ENCODE data around the gene SNX21. TPM values are rescaled to one million over a fixed set of nuclear protein-coding genes. Genes with fewer than 3 reads are reported as not detected.
A peak's percentile ranks its signal among the peaks of the same experiment; 100 is the strongest.

The SNX21 gene
- total and polyA plus RNA-seq, 9 of the 15 experiments (the other 6 are each of a cell fraction or from before 2014, with no cell fraction given): 0.10 to 1.2 (median 0.42) TPM

DNA sequence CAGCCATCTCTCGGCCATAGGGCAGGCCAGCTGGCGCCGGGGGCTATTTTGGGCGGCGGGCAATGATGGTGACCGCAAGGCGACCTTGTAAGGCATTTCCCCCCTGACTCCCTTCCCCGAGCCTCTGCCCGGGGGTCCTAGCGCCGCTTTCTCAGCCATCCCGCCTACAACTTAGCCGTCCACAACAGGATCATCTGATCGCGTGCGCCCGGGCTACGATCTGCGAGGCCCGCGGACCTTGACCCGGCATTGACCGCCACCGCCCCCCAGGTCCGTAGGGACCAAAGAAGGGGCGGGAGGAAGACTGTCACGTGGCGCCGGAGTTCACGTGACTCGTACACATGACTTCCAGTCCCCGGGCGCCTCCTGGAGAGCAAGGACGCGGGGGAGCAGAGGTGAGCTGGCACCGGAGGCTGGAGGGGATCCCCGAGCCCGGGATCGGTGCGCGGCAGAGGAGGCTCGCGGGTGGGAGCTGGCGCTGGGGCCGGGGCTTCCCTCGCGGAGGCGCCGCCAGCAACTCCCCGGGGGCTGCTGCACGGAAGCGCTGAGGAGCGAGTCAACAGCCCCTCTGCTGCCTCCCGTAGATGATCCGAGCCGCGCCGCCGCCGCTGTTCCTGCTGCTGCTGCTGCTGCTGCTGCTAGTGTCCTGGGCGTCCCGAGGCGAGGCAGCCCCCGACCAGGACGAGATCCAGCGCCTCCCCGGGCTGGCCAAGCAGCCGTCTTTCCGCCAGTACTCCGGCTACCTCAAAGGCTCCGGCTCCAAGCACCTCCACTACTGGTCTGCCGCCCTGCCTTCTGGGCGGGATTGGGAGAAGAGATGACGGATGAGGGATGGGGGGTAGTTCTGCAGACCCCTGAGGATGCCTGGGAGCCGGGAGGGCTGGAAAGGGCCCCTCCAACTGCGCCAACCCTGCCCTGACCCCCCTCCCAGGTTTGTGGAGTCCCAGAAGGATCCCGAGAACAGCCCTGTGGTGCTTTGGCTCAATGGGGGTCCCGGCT, 57.7 kb downstream of the SNX21 start, which contains the start of the genes CTSA and NEURL2 (continued):
- TF ChIP-seq, protein P1, sequence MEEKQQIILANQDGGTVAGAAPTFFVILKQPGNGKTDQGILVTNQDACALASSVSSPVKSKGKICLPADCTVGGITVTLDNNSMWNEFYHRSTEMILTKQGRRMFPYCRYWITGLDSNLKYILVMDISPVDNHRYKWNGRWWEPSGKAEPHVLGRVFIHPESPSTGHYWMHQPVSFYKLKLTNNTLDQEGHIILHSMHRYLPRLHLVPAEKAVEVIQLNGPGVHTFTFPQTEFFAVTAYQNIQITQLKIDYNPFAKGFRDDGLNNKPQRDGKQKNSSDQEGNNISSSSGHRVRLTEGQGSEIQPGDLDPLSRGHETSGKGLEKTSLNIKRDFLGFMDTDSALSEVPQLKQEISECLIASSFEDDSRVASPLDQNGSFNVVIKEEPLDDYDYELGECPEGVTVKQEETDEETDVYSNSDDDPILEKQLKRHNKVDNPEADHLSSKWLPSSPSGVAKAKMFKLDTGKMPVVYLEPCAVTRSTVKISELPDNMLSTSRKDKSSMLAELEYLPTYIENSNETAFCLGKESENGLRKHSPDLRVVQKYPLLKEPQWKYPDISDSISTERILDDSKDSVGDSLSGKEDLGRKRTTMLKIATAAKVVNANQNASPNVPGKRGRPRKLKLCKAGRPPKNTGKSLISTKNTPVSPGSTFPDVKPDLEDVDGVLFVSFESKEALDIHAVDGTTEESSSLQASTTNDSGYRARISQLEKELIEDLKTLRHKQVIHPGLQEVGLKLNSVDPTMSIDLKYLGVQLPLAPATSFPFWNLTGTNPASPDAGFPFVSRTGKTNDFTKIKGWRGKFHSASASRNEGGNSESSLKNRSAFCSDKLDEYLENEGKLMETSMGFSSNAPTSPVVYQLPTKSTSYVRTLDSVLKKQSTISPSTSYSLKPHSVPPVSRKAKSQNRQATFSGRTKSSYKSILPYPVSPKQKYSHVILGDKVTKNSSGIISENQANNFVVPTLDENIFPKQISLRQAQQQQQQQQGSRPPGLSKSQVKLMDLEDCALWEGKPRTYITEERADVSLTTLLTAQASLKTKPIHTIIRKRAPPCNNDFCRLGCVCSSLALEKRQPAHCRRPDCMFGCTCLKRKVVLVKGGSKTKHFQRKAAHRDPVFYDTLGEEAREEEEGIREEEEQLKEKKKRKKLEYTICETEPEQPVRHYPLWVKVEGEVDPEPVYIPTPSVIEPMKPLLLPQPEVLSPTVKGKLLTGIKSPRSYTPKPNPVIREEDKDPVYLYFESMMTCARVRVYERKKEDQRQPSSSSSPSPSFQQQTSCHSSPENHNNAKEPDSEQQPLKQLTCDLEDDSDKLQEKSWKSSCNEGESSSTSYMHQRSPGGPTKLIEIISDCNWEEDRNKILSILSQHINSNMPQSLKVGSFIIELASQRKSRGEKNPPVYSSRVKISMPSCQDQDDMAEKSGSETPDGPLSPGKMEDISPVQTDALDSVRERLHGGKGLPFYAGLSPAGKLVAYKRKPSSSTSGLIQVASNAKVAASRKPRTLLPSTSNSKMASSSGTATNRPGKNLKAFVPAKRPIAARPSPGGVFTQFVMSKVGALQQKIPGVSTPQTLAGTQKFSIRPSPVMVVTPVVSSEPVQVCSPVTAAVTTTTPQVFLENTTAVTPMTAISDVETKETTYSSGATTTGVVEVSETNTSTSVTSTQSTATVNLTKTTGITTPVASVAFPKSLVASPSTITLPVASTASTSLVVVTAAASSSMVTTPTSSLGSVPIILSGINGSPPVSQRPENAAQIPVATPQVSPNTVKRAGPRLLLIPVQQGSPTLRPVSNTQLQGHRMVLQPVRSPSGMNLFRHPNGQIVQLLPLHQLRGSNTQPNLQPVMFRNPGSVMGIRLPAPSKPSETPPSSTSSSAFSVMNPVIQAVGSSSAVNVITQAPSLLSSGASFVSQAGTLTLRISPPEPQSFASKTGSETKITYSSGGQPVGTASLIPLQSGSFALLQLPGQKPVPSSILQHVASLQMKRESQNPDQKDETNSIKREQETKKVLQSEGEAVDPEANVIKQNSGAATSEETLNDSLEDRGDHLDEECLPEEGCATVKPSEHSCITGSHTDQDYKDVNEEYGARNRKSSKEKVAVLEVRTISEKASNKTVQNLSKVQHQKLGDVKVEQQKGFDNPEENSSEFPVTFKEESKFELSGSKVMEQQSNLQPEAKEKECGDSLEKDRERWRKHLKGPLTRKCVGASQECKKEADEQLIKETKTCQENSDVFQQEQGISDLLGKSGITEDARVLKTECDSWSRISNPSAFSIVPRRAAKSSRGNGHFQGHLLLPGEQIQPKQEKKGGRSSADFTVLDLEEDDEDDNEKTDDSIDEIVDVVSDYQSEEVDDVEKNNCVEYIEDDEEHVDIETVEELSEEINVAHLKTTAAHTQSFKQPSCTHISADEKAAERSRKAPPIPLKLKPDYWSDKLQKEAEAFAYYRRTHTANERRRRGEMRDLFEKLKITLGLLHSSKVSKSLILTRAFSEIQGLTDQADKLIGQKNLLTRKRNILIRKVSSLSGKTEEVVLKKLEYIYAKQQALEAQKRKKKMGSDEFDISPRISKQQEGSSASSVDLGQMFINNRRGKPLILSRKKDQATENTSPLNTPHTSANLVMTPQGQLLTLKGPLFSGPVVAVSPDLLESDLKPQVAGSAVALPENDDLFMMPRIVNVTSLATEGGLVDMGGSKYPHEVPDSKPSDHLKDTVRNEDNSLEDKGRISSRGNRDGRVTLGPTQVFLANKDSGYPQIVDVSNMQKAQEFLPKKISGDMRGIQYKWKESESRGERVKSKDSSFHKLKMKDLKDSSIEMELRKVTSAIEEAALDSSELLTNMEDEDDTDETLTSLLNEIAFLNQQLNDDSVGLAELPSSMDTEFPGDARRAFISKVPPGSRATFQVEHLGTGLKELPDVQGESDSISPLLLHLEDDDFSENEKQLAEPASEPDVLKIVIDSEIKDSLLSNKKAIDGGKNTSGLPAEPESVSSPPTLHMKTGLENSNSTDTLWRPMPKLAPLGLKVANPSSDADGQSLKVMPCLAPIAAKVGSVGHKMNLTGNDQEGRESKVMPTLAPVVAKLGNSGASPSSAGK (IDR thresholded peaks at IDR 0.05): peak; percentile 93
- TF ChIP-seq, protein P2, sequence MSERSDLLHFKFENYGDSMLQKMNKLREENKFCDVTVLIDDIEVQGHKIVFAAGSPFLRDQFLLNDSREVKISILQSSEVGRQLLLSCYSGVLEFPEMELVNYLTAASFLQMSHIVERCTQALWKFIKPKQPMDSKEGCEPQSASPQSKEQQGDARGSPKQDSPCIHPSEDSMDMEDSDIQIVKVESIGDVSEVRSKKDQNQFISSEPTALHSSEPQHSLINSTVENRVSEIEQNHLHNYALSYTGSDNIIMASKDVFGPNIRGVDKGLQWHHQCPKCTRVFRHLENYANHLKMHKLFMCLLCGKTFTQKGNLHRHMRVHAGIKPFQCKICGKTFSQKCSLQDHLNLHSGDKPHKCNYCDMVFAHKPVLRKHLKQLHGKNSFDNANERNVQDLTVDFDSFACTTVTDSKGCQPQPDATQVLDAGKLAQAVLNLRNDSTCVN (CRISPR knock-in tag; IDR thresholded peaks at IDR 0.05): no peak
- TF ChIP-seq HDAC1 (IDR thresholded peaks at IDR 0.05) (peak; percentile 73 to 99; a peak in 3 of 4 replicates), FOXJ3 (CRISPR knock-in tag; IDR thresholded peaks at IDR 0.05) (no peak), RBM14 (IDR thresholded peaks at IDR 0.05; ENCODE audit: borderline replicate concordance, insufficient read depth, low read depth, low read length) (0 out of 2 replicates have a peak, but pooled peaks have one; percentile 51), NBN (IDR thresholded peaks at IDR 0.05; ENCODE audit: low read depth) (0 out of 2 replicates have a peak, but pooled peaks have one; percentile 49), ETS2 (tag; IDR thresholded peaks at IDR 0.05; ENCODE audit: borderline replicate concordance, poor library complexity, severe bottlenecking) (no peak), YY1 (IDR thresholded peaks at IDR 0.05; ENCODE audit: borderline replicate concordance in 1 of 3, control insufficient read depth in 1 of 3, extremely low read depth in 1 of 3, insufficient read depth in 3 of 3, insufficient read length in 1 of 3, insufficient replicate concordance in 2 of 3, low read depth in 1 of 3, low read length in 2 of 3) (peak in 2 of 3 experiments; percentile 81 to 86), TFAP4 (CRISPR knock-in tag; IDR thresholded peaks at IDR 0.05; ENCODE audit: borderline replicate concordance) (peak; percentile 89)
